ENCODE results near the gene COL27A1.

The COL27A1 gene

GRCh38 chr9:114130624-114131277 is 24.6 kb upstream of the COL27A1 start:
- H3K9me3 Mint-ChIP-seq, result peaks cover 6% of the 10 kb centered on the region

GRCh38 chr9:114131808-114132549 is 23.4 kb upstream of the COL27A1 start:
- H3K4me3 Mint-ChIP-seq, result no peak overlapping the region
- DNase-seq (no peak), ATAC-seq (no peak)
- H3K36me3 Mint-ChIP-seq (ENCODE audit: low read depth), result no peaks in the 10 kb centered on the region
- no peak overlapping the region for H3K27ac Mint-ChIP-seq
- no peaks in the 10 kb centered on the region for H3K4me1 Mint-ChIP-seq
- peaks cover 19% of the 10 kb centered on the region for H3K27me3 Mint-ChIP-seq
- H3K9me3 Mint-ChIP-seq, result peaks cover 6% of the 10 kb centered on the region

More at GRCh38 chr9:114130624-114131277, 24.6 kb upstream of the COL27A1 start:
- Mint-ChIP-seq H3K36me3 (ENCODE audit: low read depth) (no peaks in the 10 kb centered on the region), H3K4me1 (no peaks in the 10 kb centered on the region), H3K27ac (no peak overlapping the region), H3K4me3 (no peak overlapping the region), H3K27me3 (peaks cover 22% of the 10 kb centered on the region)
- ATAC-seq, result no peak
- DNase-seq, result no peak

GRCh38 chr9:114132550-114132918 is 22.8 kb upstream of the COL27A1 start:
- H3K9me3 Mint-ChIP-seq, result peaks cover 6% of the 10 kb centered on the region
- no peak for ATAC-seq
- no peak for DNase-seq

DNA sequence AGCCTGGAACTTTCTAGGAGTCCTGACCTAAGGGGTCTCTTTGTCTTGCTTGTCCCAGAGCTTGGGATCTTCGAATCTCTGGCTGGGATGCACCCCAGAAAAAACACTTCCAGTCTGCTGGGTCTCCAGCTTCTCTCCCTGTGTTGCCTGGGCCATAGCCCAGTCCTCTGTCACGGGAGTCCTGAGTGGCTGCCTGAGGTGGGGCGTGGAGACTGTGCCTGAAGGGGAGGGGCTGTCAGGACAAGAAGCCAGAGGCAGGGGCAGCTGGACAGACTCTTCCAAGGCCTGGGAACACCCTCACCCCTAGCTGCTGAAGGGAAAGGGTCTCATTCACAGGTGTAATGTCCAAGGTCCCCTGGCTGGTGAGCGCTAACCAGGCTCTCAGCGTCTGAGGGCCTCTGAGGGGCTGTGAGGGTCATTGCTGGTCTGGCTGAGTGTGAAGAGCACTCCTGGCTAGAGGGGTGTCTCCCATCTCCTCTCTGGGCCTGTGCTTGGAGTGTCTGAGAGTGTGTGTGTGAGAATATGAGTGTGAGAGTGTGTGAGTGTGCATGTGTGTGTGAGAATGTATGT is 20.4 kb upstream of the COL27A1 start:
- Mint-ChIP-seq H3K4me1 (no peaks in the 10 kb centered on the region), H3K36me3 (ENCODE audit: low read depth) (no peaks in the 10 kb centered on the region)
- no peak for ATAC-seq

More at GRCh38 chr9:114132550-114132918, 22.8 kb upstream of the COL27A1 start:
- H3K4me1 Mint-ChIP-seq, result no peaks in the 10 kb centered on the region
- H3K27me3 Mint-ChIP-seq, result peaks cover 17% of the 10 kb centered on the region
- no peak overlapping the region for H3K4me3 Mint-ChIP-seq
- no peaks in the 10 kb centered on the region for H3K36me3 Mint-ChIP-seq (ENCODE audit: low read depth)
- no peak overlapping the region for H3K27ac Mint-ChIP-seq

DNA sequence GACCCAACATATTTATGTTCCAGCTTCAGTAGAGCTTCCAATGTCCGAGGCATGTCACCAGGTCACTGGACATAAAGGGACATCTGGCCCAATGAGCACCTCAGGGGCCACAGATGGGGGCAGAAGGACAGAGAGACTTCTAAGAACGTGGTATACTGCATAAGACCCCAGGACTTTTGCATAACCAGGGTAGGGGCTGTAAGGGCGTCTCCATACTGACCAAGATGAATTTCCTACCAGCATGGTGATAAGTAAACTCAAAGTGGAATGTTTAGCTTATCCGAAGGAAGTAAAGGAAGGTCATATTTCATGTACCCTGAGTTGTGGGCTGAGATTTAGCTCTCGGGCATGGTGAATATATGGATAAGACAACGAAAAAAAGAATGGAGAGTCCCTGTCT is 17.5 kb upstream of the COL27A1 start:
- peaks cover 13% of the 10 kb centered on the region for H3K27me3 Mint-ChIP-seq
- H3K9me3 Mint-ChIP-seq, result no peaks in the 10 kb centered on the region
- no peaks in the 10 kb centered on the region for H3K4me1 Mint-ChIP-seq
- H3K27ac Mint-ChIP-seq, result no peak overlapping the region
- ATAC-seq, result no peak
- no peak for DNase-seq
- H3K36me3 Mint-ChIP-seq (ENCODE audit: low read depth), result no peaks in the 10 kb centered on the region
- no peak overlapping the region for H3K4me3 Mint-ChIP-seq

More for the DNA sequence above, 20.4 kb upstream of the COL27A1 start:
- no peak overlapping the region for H3K4me3 Mint-ChIP-seq
- no peak overlapping the region for H3K27ac Mint-ChIP-seq
- no peak for DNase-seq
- H3K9me3 Mint-ChIP-seq, result no peaks in the 10 kb centered on the region
- peaks cover 13% of the 10 kb centered on the region for H3K27me3 Mint-ChIP-seq

DNA sequence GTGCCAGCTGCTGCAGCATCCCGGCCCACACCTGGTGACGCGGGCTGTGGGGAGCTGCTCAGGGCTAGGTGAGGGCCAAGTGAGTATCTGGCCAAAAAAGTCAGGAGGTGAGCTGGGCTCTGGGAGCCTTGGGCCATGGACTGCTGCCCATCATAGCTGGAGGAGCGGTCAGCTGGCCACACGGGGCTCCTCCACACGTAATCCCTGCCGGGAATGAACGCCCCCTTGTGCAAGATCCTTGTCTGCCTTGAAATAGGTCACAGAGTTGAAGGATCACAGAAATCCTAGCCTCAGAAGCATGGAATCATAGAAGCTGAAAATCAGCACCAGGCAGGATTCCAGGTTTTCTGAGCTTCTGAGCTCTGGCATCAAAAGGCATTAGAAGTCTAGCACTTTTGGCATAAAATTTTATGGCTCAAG is 16.8 kb upstream of the COL27A1 start:
- Mint-ChIP-seq H3K4me1 (no peaks in the 10 kb centered on the region), H3K36me3 (ENCODE audit: low read depth) (no peaks in the 10 kb centered on the region), H3K4me3 (no peak overlapping the region), H3K27ac (no peak overlapping the region), H3K9me3 (no peaks in the 10 kb centered on the region), H3K27me3 (peaks cover 12% of the 10 kb centered on the region)
- ATAC-seq, result no peak
- DNase-seq, result no peak

DNA sequence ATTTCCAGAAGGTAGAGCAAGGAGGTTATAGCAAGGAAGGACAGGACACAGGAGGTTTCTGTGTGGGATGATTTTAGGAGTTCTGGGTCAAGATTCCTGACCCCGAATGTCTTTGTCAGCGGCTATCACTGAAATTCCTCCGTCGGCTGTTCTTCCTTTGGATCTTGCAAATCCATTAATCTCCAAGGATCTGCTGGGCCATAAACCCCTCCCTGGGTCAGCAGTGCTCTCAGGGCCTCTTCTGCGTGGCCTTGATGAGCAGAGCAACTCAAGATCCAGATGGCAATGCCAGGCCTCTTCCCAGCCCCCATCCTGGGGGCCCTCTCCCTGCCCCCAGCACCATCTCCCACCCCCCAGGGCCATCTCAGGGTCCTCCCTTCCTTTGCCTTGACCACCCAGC is 16.3 kb upstream of the COL27A1 start:
- ATAC-seq (no peak), DNase-seq (no peak)
- Mint-ChIP-seq H3K27ac (no peak overlapping the region), H3K4me1 (no peaks in the 10 kb centered on the region), H3K9me3 (no peaks in the 10 kb centered on the region), H3K27me3 (peaks cover 8% of the 10 kb centered on the region), H3K36me3 (ENCODE audit: low read depth) (no peaks in the 10 kb centered on the region), H3K4me3 (no peak overlapping the region)

GRCh38 chr9:114140401-114140800 is 14.9 kb upstream of the COL27A1 start:
- no peak for DNase-seq
- Mint-ChIP-seq H3K4me3 (no peak overlapping the region), H3K27me3 (peaks cover 4% of the 10 kb centered on the region), H3K27ac (no peak overlapping the region), H3K4me1 (no peaks in the 10 kb centered on the region), H3K36me3 (ENCODE audit: low read depth) (no peaks in the 10 kb centered on the region), H3K9me3 (no peaks in the 10 kb centered on the region)
- no peak for ATAC-seq

- Mint-ChIP-seq H3K27ac (no peak overlapping the region), H3K27me3 (peaks cover 2% of the 10 kb centered on the region), H3K4me3 (no peak overlapping the region), H3K4me1 (no peaks in the 10 kb centered on the region), H3K9me3 (no peaks in the 10 kb centered on the region), H3K36me3 (ENCODE audit: low read depth) (no peaks in the 10 kb centered on the region)
- ATAC-seq, result no peak
- no peak for DNase-seq
Measured at GRCh38 chr9:114140850-114141249, 14.5 kb upstream of the COL27A1 start.

DNA sequence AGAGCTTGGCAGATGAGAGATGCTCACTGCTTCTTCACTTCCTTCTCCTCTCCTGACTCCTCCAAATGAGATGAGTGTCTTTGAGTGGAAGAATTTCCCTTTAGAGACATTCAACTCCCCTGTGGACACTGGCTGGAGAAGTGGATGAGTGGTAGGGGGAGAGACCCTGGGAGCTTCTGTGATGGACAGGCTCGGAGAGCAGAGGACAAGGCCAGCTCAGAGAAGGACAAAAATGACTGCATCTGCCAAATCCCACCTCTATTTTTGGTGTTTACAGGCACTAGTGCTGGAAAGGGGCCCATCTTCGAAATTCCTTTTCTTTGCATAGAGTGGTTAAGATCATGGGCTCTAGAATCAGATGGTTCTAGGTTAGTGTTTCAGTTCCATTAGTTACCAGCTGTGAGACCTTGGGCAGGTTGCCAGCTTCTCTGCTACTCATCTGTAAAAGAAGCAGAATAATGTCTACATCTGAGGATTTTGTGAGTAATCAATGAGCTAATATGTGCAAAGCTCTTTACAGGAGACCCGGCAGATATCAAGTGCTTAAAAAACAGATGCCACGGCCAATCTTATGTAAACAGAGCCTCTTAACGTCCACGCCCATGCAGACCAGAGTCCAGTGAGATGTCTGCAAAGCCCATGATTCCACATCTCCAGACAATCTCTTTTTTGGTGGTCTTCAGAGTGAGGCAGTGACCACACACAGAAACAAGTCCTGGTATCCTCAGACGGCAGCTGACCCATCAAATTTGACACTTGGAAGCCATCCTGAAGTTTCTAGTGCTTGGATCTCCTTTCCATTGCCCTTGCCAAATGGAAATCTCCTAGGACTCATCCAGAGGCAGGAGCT is 13.6 kb upstream of the COL27A1 start:
- H3K4me1 Mint-ChIP-seq, result no peaks in the 10 kb centered on the region
- no peak overlapping the region for H3K27ac Mint-ChIP-seq
- no peak for ATAC-seq
- no peaks in the 10 kb centered on the region for H3K36me3 Mint-ChIP-seq (ENCODE audit: low read depth)
- H3K9me3 Mint-ChIP-seq, result no peaks in the 10 kb centered on the region
- no peak for DNase-seq
- peaks cover 2% of the 10 kb centered on the region for H3K27me3 Mint-ChIP-seq
- H3K4me3 Mint-ChIP-seq, result no peak overlapping the region

GRCh38 chr9:114143234-114143633 is 12.1 kb upstream of the COL27A1 start:
- Mint-ChIP-seq H3K9me3 (no peaks in the 10 kb centered on the region), H3K36me3 (ENCODE audit: low read depth) (no peaks in the 10 kb centered on the region), H3K27ac (no peak overlapping the region), H3K4me1 (no peaks in the 10 kb centered on the region), H3K4me3 (no peak overlapping the region), H3K27me3 (peaks cover 6% of the 10 kb centered on the region)
- ATAC-seq, result no peak
- DNase-seq, result no peak

DNA sequence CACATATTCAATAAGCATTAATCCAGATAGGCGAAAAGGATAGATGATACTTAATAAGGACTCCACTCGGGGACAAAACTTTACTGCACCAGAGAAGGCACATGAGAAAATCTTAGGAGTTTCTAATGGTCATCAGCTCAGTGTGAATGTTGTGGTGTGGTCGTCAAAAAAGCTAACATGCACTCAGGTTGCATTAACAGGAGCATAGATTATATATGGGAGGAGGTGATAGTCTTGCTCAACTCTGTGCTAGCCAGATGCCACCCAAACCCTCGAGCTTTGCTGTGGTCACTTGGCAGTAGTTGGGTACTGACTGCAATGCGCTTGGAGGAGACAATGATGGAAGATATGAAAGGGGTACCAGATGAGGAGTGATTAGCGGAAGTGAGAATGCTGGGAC is 8.6 kb upstream of the COL27A1 start:
- Mint-ChIP-seq H3K27me3 (peaks cover 24% of the 10 kb centered on the region), H3K27ac (no peak overlapping the region), H3K4me1 (no peaks in the 10 kb centered on the region), H3K36me3 (ENCODE audit: low read depth) (no peaks in the 10 kb centered on the region), H3K9me3 (no peaks in the 10 kb centered on the region), H3K4me3 (no peak overlapping the region)
- DNase-seq (no peak), ATAC-seq (no peak)

- Mint-ChIP-seq H3K9me3 (no peaks in the 10 kb centered on the region), H3K4me1 (peaks cover under 1% of the 10 kb centered on the region), H3K36me3 (ENCODE audit: low read depth) (no peaks in the 10 kb centered on the region), H3K4me3 (no peak overlapping the region), H3K27ac (no peak overlapping the region), H3K27me3 (peaks cover 42% of the 10 kb centered on the region)
- no peak for DNase-seq
- ATAC-seq, result no peak
Measured at GRCh38 chr9:114149181-114149580, 6.2 kb upstream of the COL27A1 start.

DNA sequence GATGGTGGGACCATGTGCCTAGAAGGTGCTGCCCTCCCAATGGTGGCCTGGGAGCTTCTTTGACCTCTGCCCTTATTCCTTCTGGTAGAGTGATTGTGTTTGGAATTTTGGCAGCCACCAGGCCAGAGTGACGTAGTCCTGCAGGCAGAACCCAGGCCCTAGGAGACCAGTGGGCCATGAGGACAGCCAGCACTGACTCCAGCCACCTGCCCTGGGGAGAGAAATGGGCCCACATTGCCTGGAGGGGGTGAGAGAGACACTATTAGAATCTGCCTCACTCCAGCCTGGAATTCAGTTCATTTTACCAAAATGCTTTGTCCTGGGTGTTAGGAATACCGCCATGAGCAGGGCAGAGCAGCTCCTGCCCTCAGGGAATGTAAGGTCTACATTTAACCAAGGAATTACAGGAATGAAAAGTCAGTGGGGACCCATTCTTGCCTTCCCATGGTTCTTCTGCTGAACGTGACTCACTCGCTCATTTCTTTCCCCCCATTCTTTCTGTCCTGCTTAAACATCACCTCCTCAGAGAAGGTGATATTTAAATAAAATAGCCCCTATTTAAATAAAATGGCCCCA is 5.5 kb upstream of the COL27A1 start:
- ATAC-seq (no peak), DNase-seq (no peak)
- Mint-ChIP-seq H3K27ac (no peak overlapping the region), H3K9me3 (no peaks in the 10 kb centered on the region), H3K4me1 (peaks cover 7% of the 10 kb centered on the region), H3K36me3 (ENCODE audit: low read depth) (no peaks in the 10 kb centered on the region), H3K27me3 (peaks cover 49% of the 10 kb centered on the region), H3K4me3 (no peak overlapping the region)
